BE2C (cell line): Measurements from ENCODE around the gene TIMELESS.

Source experiments
- DNase-seq: peaks from one replicate; pipeline ENCODE4 v3.0.0-alpha.2; 2020
- H3K27me3 ChIP-seq: fragments of 250-450 bp; sonication (Bioruptor Pico); 2 replicates; pipeline ENCODE4 v1.5.1; 2020; ENCODE audit warnings: mild to moderate bottlenecking
- H3K36me3 ChIP-seq: fragments of 250-450 bp; sonication (Bioruptor Pico); 2 replicates; pipeline ENCODE4 v1.5.1; 2020; ENCODE audit warnings: mild to moderate bottlenecking
- H3K4me1 ChIP-seq: fragments of 250-450 bp; sonication (Bioruptor Pico); 2 replicates; pipeline ENCODE4 v1.5.1; 2020
- H3K4me3 ChIP-seq: 2 replicates; pipeline ENCODE4 v1.5.1; 2011; ENCODE audit warnings: low read depth, low read length
- H3K9me3 ChIP-seq: fragments of 250-450 bp; sonication (Bioruptor Pico); 2 replicates; pipeline ENCODE4 v1.5.1; 2020
- CTCF ChIP-seq: IDR thresholded peaks from 2 replicates; pipeline ENCODE4 v1.5.1; 2012; ENCODE audit warnings: mild to moderate bottlenecking, low read depth, low read length

The TIMELESS gene

DNA sequence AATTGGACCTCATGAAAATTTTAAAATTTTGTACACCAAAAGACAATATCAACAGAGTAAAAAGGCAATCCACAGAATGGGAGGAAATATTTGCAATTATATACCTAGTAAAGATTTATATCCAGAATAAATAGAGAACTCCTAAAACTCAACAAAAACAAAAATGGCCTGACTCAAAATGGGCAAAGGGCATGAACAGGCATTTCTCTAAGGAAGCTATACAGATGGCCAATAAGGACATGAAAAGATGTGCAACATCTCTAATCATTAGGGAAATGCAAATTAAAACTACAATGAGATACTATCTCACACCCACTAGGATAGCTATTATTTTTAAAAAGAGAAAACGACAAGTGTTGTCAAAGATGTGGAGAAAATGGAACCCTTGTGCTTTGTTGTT lies 75.7 kb downstream of the TIMELESS start:
- Histone ChIP-seq H3K4me1 (no peaks in the 10 kb centered on the region), H3K27me3 (peaks cover 5% of the 10 kb centered on the region; the same call in 1 of the 2 replicates), H3K4me3 (no peak overlapping the region), H3K36me3 (no peaks in the 10 kb centered on the region), H3K9me3 (peaks cover 6% of the 10 kb centered on the region; the same call in 1 of the 2 replicates)
- no peak for TF ChIP-seq CTCF
- DNase-seq = no peak

DNA sequence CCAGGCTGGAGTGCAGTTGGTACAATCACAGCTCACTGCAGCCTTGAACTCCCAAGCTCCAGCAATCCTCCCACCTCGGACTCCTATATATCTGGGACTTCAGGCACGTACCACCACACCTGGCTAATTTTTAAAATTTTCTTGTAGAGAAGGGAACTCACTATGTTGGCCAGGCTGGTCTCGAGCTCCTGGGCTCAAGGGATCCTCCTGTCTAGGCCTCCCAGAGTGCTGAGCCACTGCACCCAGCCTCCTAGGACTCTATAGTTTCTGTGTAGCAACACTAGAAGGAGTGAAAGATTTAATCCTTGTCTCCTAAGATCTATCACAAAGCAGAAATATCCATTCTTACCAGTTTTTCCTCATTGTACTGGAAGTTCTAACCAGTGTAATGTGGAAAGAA lies 82.3 kb downstream of the TIMELESS start:
- DNase-seq = no peak
- no peaks in the 10 kb centered on the region for H3K9me3 ChIP-seq
- no peak for TF ChIP-seq CTCF
- H3K27me3 ChIP-seq = no peaks in the 10 kb centered on the region
- no peaks in the 10 kb centered on the region for H3K36me3 ChIP-seq
- H3K4me1 ChIP-seq = no peaks in the 10 kb centered on the region
- H3K4me3 ChIP-seq = no peak overlapping the region
